Stimulated activated CD8-positive, alpha-beta memory T cell treated with anti-CD3 and anti-CD28 coated beads, Interleukin-2, amount 100 ng/mL, for 48 hours (primary cell): ENCODE measurements around the gene S100A14.
"Not testable (repeated sequence)": the region's sequence is repeated elsewhere in the genome, so short reads cannot be mapped to it uniquely, and the experiment has no call there.

Experiments used
- DNase-seq, 2 donors: peaks; one replicate each; pipeline ENCODE4 v3.0.0-alpha.2; 2020; ENCODE audit warnings: low read depth in 2 of 2

S100A14 gene

DNA sequence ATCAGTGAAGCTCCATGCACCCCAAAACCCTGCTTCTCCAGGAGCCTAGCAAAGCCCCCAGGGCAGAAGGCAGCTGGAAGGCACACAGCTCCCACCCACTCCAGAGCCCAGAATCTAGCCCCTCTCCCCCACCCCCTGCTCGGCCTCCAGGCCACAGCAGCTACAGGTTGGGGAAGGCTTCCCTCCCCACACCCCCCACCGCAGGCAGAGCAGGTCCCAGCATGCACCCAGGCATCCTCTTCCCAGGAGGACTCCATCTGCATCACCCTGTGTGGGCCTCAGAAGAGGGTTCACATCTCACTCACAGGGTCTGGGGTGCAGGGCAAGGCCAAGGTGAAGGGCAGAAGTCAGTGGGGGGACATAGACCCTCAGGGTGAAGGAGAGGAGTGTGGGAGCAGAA lies 719 bp downstream of the S100A14 start:
- DNase-seq, result no peak

DNA sequence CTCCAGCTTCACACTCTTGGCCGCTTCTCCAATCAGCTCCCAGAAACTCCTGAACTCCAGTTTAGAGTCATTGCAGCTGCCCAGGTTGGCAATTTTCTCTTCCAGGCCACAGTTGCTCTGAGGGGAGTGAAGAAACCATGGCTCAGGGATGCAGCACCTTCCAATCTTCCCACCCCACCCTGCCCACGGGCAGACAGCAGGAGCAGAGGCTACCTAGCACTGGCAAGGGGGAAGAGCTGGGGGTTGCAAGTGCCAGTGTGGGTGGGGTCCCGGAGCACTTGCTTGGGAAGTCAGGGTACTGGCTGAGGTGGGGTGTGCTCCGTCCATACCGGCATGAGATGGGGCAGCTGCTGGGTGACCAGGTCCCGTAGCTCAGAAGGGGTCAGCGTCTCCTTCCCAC lies 1.2 kb downstream of the S100A14 start:
- no peak for DNase-seq

DNA sequence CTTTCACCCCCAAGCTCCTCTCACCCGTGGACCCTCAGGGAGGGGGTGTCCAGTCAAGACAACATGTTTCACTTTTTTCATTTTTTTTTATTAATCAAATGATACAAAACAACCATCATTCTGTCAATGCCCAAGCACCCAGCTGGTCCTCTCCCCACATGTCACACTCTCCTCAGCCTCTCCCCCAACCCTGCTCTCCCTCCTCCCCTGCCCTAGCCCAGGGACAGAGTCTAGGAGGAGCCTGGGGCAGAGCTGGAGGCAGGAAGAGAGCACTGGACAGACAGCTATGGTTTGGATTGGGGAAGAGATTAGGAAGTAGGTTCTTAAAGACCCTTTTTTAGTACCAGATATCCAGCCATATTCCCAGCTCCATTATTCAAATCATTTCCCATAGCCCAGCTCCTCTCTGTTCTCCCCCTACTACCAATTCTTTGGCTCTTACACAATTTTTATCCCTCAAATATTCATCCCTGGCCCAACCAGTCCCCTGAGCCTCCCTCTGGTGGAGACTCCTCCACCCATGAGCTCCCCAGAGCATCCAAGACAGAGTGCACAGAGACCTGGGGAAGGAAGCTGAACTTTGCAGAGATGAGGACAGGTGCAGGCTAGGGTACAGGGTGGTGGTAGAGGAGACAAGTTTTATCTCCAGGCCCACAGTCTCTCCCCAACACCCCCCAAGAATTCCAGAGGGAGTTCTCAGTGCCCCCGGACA lies 1.8 kb downstream of the S100A14 start:
- DNase-seq, result no peak

DNA sequence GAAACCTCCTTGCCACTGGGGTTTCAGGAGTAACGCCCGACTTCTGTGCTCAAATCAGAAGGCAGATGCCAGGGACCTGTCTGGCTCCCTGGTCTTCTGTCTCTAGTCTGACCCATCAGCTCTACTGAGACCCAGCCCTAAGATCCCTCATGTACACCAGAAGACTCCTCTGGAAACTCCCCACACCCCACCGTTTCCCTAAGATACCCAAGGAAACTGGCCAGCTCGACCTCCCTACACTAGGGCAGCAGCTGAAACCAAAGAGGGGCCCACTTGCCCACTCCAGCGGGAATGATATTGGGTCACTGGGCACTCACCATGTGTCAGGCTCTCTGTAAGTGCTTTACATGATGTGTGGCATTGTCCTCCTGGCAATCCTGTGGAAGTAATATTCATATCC lies 2.7 kb downstream of the S100A14 start:
- DNase-seq, result no peak

DNA sequence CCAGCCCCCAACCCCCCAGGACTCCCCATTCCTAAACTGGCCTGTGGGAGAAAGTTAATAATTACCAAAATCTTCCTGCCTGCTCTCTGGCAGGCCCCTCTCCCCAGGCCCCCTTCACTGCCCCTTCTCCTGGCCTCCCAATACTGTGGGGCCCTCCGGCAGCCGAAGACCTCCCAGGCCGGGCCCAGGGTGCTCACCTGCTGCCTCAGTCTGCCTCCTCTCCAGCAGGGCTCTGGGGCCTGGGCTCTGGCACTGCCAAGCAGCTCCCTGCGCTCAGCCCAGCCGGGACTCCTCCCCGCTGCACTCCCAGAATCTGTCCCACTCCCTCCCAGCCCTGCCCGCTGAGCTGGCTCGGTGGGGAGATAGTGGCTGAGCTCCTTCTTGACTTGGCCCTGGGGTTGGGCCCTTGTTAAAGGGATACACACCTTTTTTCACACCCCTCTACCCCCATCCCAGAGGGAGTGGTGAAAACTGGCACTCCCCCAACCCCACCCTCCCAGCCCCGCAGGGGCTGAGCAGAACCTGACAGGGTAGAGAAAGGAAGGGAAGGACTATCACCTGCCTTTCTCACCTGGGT lies 3.3 kb downstream of the S100A14 start, which contains the start of gene S100A16:
Gene S100A16 (minus strand): TSS at position 383 of the 577 bp plus-strand sequence. CDS start 4,986 bp downstream, outside the sequence.
- no peak for DNase-seq

DNA sequence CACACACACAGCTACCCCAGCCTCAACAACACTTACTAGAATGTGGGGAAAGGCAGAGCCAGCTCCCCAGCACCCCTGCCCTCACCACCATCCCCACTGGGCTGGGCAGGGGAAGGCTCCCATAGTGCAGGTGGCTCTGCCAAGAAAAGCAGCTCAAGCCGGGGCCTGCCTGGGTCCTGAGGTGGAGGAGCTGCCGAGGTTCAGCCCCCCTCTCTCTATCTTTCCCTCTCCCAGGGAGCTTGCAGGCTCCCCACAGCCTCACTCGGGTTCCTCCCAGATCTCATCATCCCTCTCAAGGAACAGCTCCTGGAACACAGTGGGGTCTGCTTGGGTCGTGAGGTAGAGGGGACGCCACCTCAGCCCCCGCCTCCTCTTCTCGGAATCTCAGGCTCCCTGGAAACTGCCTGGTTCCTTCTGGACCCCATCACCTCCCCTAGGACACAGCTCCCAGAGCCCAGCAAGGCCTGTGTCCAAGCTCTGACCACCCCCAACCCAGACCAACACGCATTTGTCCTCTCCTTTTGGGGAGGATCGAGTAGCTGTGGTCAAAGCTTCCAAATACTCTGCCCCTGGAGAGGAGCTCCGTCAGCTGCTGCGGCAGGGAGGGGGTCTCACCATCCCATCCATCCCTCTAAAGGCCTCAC lies 3.9 kb downstream of the S100A14 start:
- DNase-seq, result no peak

DNA sequence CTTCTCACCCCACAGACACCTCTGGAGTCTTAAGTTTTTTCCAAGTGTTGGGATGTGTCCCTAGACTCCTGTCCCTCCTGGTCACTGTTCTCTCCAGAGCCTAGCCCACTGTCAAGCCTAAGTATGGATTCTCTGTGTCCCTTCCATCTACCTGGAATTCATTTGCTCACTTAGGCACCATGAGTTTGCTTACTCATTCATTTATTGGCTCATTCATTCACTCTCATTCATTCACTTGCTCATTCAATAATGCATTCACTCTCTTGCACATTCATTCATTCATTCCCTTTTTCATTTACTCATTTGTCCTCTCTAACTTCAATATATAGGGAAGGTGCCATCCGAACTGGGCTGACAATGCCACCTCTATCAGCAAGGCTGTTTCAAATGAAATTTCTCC lies 4.8 kb downstream of the S100A14 start:
- no peak for DNase-seq

DNA sequence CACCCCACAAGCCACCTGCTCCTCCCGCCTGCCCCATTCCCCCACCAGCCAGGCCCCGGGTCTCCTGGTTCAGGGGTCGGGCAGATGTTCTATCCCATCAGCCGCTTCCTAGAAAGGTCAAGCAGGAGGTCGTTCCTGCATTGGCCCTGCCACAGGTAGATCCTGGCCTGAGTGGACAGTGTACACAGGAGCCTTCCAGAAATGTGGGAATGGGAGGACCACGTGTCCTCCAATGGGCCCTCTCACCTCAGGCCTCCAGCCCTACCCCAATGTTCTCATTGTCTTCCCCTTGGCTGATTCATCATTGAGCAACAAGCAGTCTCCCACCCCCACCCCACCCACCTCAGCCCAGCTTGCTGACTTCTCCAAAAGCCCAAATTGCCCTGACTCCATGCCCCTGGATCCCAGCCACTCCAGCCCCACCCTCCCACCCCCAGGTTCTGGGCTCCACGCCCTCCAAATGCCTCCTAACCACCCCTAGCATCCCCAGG lies 5.3 kb downstream of the S100A14 start:
- DNase-seq, result no peak

DNA sequence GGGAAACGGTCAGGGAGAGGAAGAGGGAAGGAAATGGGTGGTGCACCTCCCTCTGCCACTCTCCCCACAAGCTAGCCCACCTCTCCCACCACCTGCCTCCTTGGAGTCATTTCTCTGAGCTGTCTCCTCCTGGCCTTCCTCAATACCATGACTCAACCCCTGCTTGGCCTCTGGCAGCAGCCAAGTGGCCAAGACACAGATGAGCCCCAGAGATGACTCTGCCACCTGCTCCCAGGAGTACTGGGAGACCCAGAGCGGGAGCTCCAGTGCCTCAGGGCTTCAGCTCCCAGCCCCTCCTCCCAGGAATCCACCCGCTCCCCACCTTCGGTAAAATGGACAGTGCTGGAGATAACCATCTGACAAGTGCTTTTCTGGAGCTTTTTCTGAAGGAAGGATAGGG lies 5.8 kb downstream of the S100A14 start:
- no peak for DNase-seq

DNA sequence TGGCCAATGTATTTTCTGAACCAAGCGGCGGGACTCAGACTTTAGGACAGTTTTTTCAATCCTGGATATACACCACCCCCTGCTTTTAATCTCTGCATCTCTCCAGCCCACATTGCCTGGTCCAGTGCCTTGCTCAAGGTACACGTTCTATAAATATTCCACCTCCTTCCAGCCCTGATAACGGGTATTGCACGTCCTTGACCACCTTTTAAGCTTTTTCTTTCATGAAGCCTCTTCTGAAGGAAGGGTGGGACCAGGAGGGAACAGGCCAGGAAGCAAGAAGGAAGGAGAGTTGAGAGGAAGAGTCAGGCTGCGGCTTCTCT lies 6.6 kb downstream of the S100A14 start:
- no peak for DNase-seq

DNA sequence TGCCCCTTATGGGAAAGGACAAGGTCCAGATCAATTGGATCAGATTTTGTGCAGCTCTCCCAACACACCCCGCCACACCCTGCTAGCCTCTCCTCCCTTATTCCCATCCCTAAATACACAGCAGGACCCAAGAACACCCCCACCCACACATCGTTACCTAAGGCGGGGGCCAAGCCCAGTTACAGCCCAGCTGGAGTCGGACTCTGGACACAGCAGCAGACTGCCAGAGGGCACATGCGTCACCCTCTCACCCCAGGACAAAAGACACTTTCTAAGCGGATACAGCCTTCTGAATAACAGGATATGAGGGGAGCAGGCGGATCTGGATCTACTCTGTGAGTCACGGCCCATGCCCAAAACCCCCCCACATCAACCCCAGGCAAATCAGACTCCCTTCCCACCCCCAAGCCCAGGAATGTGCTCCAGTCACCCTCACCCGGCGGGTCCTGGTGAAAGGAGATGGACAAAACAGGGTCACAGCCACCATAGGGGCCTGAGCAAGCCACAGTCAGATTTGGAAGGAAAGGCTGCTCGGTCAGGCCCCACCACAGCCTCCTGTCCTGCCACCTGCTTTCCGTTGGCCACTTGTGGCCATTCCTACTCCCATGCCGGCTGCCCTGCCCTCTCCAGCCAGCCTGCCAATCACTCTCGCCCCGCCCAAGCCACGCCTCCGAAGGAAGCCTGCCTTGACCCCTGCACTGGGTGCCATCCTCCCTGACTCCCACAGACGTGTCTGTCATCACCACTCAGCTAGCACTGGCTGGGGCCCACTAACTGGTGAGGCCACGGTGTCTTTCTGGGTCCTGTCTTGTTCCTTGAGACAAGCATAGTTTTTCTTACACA lies 7.2 kb downstream of the S100A14 start:
- no peak for DNase-seq

DNA sequence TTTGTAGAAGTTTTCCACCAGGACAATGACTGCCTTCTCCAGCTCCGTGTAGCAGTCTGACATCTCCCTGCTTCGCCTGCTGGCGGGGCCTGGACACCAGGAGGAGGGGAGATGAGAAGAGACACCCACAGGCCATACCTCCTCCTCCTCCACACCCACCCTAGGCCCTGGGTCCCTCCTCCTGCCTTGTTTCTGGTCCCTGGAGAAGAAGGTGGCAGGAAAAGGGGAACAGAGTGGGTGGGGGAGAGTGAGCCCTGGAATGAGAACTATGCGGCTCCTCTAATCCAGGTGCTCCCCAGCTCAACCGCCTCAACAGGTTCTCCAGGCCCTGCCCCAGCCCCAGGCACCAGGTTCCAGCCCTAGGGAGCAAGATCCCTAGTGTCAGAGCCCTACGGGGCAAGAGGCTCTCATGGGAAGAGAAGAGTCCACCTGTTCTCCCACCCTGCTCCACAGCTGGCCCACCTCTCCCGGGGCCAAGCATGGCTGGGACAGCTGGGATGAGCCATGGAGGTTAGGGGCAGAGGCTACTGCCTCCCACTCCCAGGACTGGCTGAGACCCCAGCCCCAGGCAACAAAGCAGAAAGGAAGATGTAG lies 7.9 kb downstream of the S100A14 start:
- no peak for DNase-seq

DNA sequence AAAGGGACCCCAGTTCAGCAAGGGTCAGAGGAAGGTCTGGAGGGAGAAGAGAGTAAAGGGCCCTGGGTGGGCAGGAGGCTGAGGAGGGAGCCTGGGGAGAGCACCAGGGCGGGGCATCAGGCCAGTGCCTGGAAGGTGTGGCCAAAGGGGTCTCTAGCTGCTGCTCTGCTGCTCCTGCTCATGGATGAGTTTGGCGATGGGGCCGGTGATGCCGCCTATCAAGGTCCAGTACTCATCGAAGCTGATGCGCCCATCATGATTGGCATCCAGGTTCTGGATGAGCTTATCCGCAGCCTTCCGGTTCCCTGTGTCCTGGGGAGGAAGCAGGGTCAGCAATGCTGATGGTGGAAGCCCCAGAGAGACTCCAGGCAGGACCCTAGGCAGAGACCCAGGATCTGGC lies 8.7 kb downstream of the S100A14 start:
- DNase-seq, result no peak

DNA sequence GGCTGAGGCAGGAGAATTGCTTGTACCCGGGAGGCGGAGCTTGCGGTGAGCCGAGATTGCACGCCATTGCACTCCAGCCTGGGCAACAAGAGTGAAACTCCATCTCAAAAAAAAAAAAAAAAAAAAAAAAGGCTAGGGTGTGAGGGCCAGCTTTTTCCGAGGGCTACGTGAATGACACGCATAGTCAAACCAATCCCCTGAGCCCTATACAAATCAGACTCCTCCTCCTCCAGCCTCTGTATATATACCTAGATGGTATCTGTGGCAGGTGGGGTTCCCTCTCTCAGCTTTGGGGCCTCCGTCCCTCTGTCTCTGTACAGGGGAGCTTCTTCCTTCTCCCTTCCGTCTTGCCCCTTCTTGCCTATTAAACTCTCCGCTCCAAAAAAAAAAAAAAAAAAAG lies 9.9 kb downstream of the S100A14 start:
- DNase-seq, result no peak

DNA sequence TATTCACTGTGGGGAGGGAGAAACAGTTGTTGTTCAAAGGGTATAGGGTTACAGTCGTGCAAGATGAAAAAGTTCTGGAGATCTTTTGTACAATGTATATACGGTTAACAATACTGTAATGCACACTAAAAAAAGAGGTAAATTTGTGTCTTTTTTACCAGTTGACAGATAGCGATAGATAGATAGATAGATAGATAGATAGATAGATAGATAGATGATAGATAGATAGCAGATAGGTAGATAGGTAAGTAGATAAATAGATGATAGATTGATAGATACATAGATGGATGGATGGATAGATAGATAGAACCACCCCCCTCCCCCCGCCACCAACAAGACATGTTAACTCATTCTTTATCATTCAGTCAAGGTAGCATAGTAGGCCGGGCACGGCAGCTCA lies 13.4 kb downstream of the S100A14 start:
- no peak for DNase-seq

DNA sequence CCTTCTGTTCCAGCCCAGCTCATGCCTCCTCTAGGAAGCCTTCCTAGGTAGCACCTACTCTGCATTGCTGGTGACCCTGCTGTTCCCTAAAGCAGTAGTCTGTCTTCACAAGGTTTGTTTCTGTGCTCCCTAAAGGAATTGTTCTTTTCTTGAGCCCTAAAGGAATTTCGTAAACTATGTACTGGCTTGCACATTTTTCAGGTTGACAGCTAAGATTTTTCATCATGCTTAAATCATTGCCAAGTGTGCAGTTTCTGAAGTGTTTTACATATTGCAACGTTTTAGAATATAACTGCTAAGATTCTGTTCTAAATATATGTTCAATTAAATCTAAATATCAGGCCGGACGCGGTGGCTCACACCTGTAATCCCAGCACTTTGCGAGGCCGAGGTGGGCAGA lies 16.3 kb downstream of the S100A14 start:
- no peak for DNase-seq

DNA sequence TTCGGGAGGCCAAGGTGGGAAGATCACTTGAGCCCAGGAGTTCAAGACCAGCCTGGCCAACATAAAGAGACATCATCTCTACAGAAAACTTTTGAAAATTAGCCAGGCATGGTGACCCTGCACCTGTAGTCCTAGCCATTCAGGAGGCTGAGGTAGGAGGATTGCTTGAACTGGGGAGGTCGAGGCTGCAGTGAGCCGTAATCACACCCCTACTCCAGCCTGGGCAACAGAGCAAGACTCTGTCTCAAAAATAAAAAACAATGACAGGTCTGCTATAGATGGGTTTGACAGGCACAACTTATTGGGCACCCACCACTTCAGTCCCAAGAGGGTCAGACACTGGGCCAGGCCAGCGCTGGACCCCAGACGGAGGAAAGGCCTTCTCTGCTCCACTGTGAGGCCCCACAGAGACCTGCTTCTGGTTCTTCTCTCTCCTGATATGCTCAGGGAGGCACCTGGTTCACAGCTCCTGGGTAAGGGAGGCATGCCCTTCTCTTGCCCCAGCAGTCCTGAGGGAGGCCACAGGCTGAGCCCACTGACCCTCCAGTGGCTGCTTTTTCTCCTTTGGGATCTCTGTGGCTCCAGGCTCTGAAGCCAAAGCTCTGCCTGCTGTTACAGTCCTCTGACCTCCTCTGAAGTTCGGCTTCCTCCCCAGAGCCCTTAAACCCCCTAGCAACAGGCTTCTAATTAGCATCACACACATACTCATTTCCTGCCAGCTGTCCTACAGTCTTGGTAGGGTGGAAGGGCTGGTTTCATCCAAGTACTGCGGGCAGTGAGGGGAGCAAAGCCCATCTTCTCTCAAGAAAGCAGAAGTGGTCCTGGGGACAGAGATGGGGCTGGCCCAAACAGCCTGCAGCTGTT lies 17.6 kb downstream of the S100A14 start:
- no peak for DNase-seq

DNA sequence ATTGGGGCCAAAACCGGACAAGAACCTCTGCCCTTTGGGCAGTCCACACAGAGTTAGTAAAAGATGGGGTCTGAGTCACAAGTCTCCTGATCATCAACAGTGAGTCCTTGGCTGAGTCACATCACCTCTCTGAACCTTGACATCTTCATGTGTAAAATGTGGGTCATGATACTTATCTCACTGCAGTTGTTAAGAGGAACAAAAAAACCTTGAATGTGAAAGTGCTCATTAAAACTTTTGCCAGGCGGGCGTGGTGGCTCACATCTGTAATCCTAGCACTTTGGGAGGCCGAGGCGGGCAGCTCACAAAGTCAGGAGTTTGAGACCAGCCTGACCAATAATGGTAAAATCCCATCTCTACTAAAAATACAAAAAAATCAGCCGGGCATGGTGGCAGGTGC lies 18.9 kb downstream of the S100A14 start:
- DNase-seq, result peak in 1 of 2 donors; percentile 17

DNA sequence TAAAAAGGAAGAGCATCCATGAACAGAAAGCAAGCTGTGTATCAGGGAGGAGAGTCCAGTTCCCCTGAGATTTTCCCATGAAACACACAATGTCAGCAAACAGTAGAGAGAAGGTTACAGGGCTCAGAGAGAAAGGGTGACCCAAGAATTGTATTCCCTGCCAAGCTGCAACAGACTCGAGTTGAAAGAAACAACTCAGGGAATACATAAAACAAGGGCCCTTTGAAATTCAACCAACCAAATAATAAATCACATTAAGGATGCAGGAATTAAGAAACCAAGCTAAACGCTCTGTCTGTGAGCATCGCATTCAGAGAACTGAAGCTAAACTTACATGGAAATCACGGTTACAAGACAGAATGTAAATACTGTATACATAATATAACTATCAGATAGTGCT lies 23.4 kb downstream of the S100A14 start:
- DNase-seq, result no peak

DNA sequence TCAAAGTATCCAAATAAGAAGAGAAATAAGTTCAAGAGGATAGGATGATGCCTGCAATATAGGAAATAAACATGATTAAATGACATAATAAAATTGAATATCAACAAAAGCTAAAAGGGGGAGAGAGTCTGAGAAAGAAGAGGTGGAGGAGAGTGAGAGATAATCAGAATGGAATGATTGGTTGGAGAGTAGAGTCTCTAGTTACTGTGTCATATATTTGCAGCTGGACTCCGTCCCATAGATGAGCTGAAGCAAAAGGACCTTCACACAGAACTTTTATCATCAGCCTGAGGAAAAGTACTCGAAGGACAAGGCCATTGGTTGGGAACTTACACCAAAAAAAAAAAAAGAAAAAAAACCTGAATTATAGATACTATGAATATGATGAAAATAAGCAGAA lies 27.6 kb downstream of the S100A14 start:
- no peak for DNase-seq

DNA sequence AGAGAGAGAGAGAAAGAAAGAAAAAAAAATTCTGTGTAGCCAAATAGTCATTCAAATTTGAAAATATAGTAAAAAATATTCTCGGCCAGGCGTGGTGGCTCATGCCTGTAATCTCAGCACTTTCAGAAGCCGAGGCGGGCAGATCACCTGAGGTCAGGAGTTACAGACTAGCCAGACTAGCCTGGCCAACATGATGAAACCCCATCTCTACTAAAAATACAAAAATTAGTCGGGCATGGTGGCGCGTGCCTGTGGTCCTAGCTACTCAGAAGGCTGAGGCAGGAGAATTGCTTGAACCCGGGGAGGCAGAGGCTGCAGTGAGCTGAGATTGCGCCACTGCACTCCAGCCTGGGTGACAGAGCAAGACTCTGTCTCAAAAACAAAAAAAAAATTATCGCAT lies 28.1 kb downstream of the S100A14 start:
- not testable (repeated sequence) for DNase-seq
